ENCODE results near the gene ANKRD36.
"Not testable (repeated sequence)": the region's sequence is repeated elsewhere in the genome, so short reads cannot be mapped to it uniquely, and the experiment has no call there.

The ANKRD36 gene

GRCh38 chr2:97129090-97129489, 16.1 kb downstream of the ANKRD36 start:
- H3K79me2 ChIP-seq (ENCODE audit: control insufficient read depth, insufficient read depth, low read length, unreplicated experiment); H3K4me1 ChIP-seq (ENCODE audit: control insufficient read depth, insufficient read depth, low read length, unreplicated experiment); H3K36me3 ChIP-seq (ENCODE audit: insufficient read depth, low read length); H3K27ac ChIP-seq (ENCODE audit: low read depth, low read length); H2AFZ ChIP-seq (ENCODE audit: low read length, unreplicated experiment); H3K4me3 ChIP-seq (ENCODE audit: low read depth, low read length); H3K27me3 ChIP-seq (ENCODE audit: insufficient read depth, low read length): not testable (repeated sequence)

- H3K36me3 ChIP-seq (ENCODE audit: insufficient read depth, low read length); H3K4me3 ChIP-seq (ENCODE audit: low read depth, low read length); H3K27me3 ChIP-seq (ENCODE audit: insufficient read depth, low read length); H3K27ac ChIP-seq (ENCODE audit: low read depth, low read length); H3K4me1 ChIP-seq (ENCODE audit: control insufficient read depth, insufficient read depth, low read length, unreplicated experiment); H2AFZ ChIP-seq (ENCODE audit: low read length, unreplicated experiment); H3K79me2 ChIP-seq (ENCODE audit: control insufficient read depth, insufficient read depth, low read length, unreplicated experiment): not testable (repeated sequence)
Observed at GRCh38 chr2:97144016-97144415, 31.1 kb downstream of the ANKRD36 start.

GRCh38 chr2:97166548-97166947, 53.6 kb downstream of the ANKRD36 start:
- H3K36me3 ChIP-seq (ENCODE audit: insufficient read depth, low read length); H3K4me1 ChIP-seq (ENCODE audit: control insufficient read depth, insufficient read depth, low read length, unreplicated experiment); H3K27ac ChIP-seq (ENCODE audit: low read depth, low read length); H3K4me3 ChIP-seq (ENCODE audit: low read depth, low read length); H2AFZ ChIP-seq (ENCODE audit: low read length, unreplicated experiment); H3K79me2 ChIP-seq (ENCODE audit: control insufficient read depth, insufficient read depth, low read length, unreplicated experiment); H3K27me3 ChIP-seq (ENCODE audit: insufficient read depth, low read length): not testable (repeated sequence)

- not testable (repeated sequence) for H2AFZ ChIP-seq (ENCODE audit: low read length, unreplicated experiment); H3K4me3 ChIP-seq (ENCODE audit: low read depth, low read length); H3K36me3 ChIP-seq (ENCODE audit: insufficient read depth, low read length); H3K4me1 ChIP-seq (ENCODE audit: control insufficient read depth, insufficient read depth, low read length, unreplicated experiment); H3K27ac ChIP-seq (ENCODE audit: low read depth, low read length); H3K27me3 ChIP-seq (ENCODE audit: insufficient read depth, low read length); H3K79me2 ChIP-seq (ENCODE audit: control insufficient read depth, insufficient read depth, low read length, unreplicated experiment)
Observed at GRCh38 chr2:97167938-97168337, 55.0 kb downstream of the ANKRD36 start.

GRCh38 chr2:97168583-97168982, 55.6 kb downstream of the ANKRD36 start:
- H3K4me1 ChIP-seq (ENCODE audit: control insufficient read depth, insufficient read depth, low read length, unreplicated experiment); H2AFZ ChIP-seq (ENCODE audit: low read length, unreplicated experiment); H3K79me2 ChIP-seq (ENCODE audit: control insufficient read depth, insufficient read depth, low read length, unreplicated experiment); H3K4me3 ChIP-seq (ENCODE audit: low read depth, low read length); H3K27ac ChIP-seq (ENCODE audit: low read depth, low read length); H3K27me3 ChIP-seq (ENCODE audit: insufficient read depth, low read length); H3K36me3 ChIP-seq (ENCODE audit: insufficient read depth, low read length): not testable (repeated sequence)

- not testable (repeated sequence) for H3K4me1 ChIP-seq (ENCODE audit: control insufficient read depth, insufficient read depth, low read length, unreplicated experiment); H3K27me3 ChIP-seq (ENCODE audit: insufficient read depth, low read length)
Observed at GRCh38 chr2:97180391-97180790, 67.4 kb downstream of the ANKRD36 start.

GRCh38 chr2:97195349-97195748, 82.4 kb downstream of the ANKRD36 start:
- Histone ChIP-seq H3K27ac (ENCODE audit: low read depth, low read length) (0 out of 2 replicates have a peak overlapping the region, but pooled peaks have one; percentile 5), H3K36me3 (ENCODE audit: insufficient read depth, low read length) (peaks cover 13% of the 10 kb centered on the region), H3K4me1 (ENCODE audit: control insufficient read depth, insufficient read depth, low read length, unreplicated experiment) (peaks cover 15% of the 10 kb centered on the region)
- not testable (repeated sequence) for H2AFZ ChIP-seq (ENCODE audit: low read length, unreplicated experiment); H3K4me3 ChIP-seq (ENCODE audit: low read depth, low read length); H3K27me3 ChIP-seq (ENCODE audit: insufficient read depth, low read length); H3K79me2 ChIP-seq (ENCODE audit: control insufficient read depth, insufficient read depth, low read length, unreplicated experiment)

More at GRCh38 chr2:97180391-97180790, 67.4 kb downstream of the ANKRD36 start:
- not testable (repeated sequence) for H2AFZ ChIP-seq (ENCODE audit: low read length, unreplicated experiment); H3K79me2 ChIP-seq (ENCODE audit: control insufficient read depth, insufficient read depth, low read length, unreplicated experiment); H3K4me3 ChIP-seq (ENCODE audit: low read depth, low read length); H3K27ac ChIP-seq (ENCODE audit: low read depth, low read length); H3K36me3 ChIP-seq (ENCODE audit: insufficient read depth, low read length)

GRCh38 chr2:97197251-97197650, 84.3 kb downstream of the ANKRD36 start:
- H2AFZ ChIP-seq (ENCODE audit: low read length, unreplicated experiment); H3K27me3 ChIP-seq (ENCODE audit: insufficient read depth, low read length); H3K79me2 ChIP-seq (ENCODE audit: control insufficient read depth, insufficient read depth, low read length, unreplicated experiment); H3K27ac ChIP-seq (ENCODE audit: low read depth, low read length); H3K4me3 ChIP-seq (ENCODE audit: low read depth, low read length): not testable (repeated sequence)
- Histone ChIP-seq H3K4me1 (ENCODE audit: control insufficient read depth, insufficient read depth, low read length, unreplicated experiment) (peaks cover 15% of the 10 kb centered on the region), H3K36me3 (ENCODE audit: insufficient read depth, low read length) (peaks cover 17% of the 10 kb centered on the region)

- H3K79me2 ChIP-seq (ENCODE audit: control insufficient read depth, insufficient read depth, low read length, unreplicated experiment); H3K4me1 ChIP-seq (ENCODE audit: control insufficient read depth, insufficient read depth, low read length, unreplicated experiment); H3K4me3 ChIP-seq (ENCODE audit: low read depth, low read length); H3K27me3 ChIP-seq (ENCODE audit: insufficient read depth, low read length); H3K27ac ChIP-seq (ENCODE audit: low read depth, low read length); H2AFZ ChIP-seq (ENCODE audit: low read length, unreplicated experiment): not testable (repeated sequence)
- peaks cover 13% of the 10 kb centered on the region for H3K36me3 ChIP-seq (ENCODE audit: insufficient read depth, low read length)
Observed at GRCh38 chr2:97200887-97201286, 87.9 kb downstream of the ANKRD36 start.

GRCh38 chr2:97202643-97203250, 89.8 kb downstream of the ANKRD36 start:
- not testable (repeated sequence) for H3K79me2 ChIP-seq (ENCODE audit: control insufficient read depth, insufficient read depth, low read length, unreplicated experiment)

GRCh38 chr2:97210325-97210724, 97.4 kb downstream of the ANKRD36 start:
- no peaks in the 10 kb centered on the region for H3K79me2 ChIP-seq (ENCODE audit: control insufficient read depth, insufficient read depth, low read length, unreplicated experiment)

More at GRCh38 chr2:97202643-97203250, 89.8 kb downstream of the ANKRD36 start:
- not testable (repeated sequence) for H3K4me1 ChIP-seq (ENCODE audit: control insufficient read depth, insufficient read depth, low read length, unreplicated experiment); H2AFZ ChIP-seq (ENCODE audit: low read length, unreplicated experiment); H3K36me3 ChIP-seq (ENCODE audit: insufficient read depth, low read length); H3K27ac ChIP-seq (ENCODE audit: low read depth, low read length); H3K27me3 ChIP-seq (ENCODE audit: insufficient read depth, low read length); H3K4me3 ChIP-seq (ENCODE audit: low read depth, low read length)

More at GRCh38 chr2:97210325-97210724, 97.4 kb downstream of the ANKRD36 start:
- no peaks in the 10 kb centered on the region for H3K4me1 ChIP-seq (ENCODE audit: control insufficient read depth, insufficient read depth, low read length, unreplicated experiment)
- H2AFZ ChIP-seq (ENCODE audit: low read length, unreplicated experiment) = no peak overlapping the region
- no peak overlapping the region for H3K27ac ChIP-seq (ENCODE audit: low read depth, low read length)
- H3K4me3 ChIP-seq (ENCODE audit: low read depth, low read length) = no peak overlapping the region
- H3K27me3 ChIP-seq (ENCODE audit: insufficient read depth, low read length) = no peaks in the 10 kb centered on the region
- H3K36me3 ChIP-seq (ENCODE audit: insufficient read depth, low read length) = no peaks in the 10 kb centered on the region

Measured in ACC112 (cell line).